Body of pancreas (tissue), 4 donors: ENCODE results near the gene CACNA1S. TPM values are rescaled to one million over a fixed set of nuclear protein-coding genes. Genes with fewer than 3 reads are reported as not detected.

Source experiments
- ATAC-seq: fragments of 150-250 bp; one replicate; pipeline ENCODE4 v1.9.1; 2016
- DNase-seq, 4 donors: peaks; one replicate each; pipeline ENCODE4 v3.0.0-alpha.2; 2019
- H3K27ac ChIP-seq, 4 donors: fragments of 200-600 bp; sonication (generic); 1 replicate in 3 of 4; 2 replicates in 1 of 4; pipeline versions ENCODE4 v1.5.1 to v1.6.1; 2016 to 2019; ENCODE audit warnings: mild to moderate bottlenecking in 1 of 4, mixed read lengths in 1 of 4, moderate library complexity in 1 of 4
- H3K27me3 ChIP-seq, 2 donors: fragments of 200-600 bp; sonication (generic); one replicate each; pipeline ENCODE4 v1.6.0; 2016; ENCODE audit warnings: mild to moderate bottlenecking in 1 of 2
- H3K36me3 ChIP-seq, 2 donors: fragments of 200-600 bp; sonication (generic); replicated peaks in 1 of 2; 2 replicates each; pipeline ENCODE4 v1.5.1; 2016; ENCODE audit warnings: low read depth in 2 of 2; ENCODE audit not compliant: insufficient read depth in 1 of 2
- H3K4me1 ChIP-seq: fragments of 200-600 bp; sonication (generic); one replicate; pipeline ENCODE4 v1.6.0; 2016
- H3K4me3 ChIP-seq, 2 donors: fragments of 200-600 bp; sonication (generic); 1 replicate in 1 of 2; 2 replicates in 1 of 2; pipeline ENCODE4 v1.5.1; 2016 to 2019
- H3K9me3 ChIP-seq, 3 donors: fragments of 200-600 bp; sonication (generic); 1 replicate in 2 of 3; 2 replicates in 1 of 3; pipeline ENCODE4 v1.5.1; 2016
- CTCF ChIP-seq, 7 experiments: fragments of 450-650 bp in 4 of 7; fragments of 200-600 bp in 3 of 7; sonication (generic) in 3 of 7; IDR thresholded peaks; one replicate each; pipeline ENCODE4 v1.5.1; 2016 to 2019; ENCODE audit warnings: antibody characterized with exemption in 7 of 7
- POLR2A ChIP-seq, 3 donors: fragments of 450-650 bp; IDR thresholded peaks; one replicate each; pipeline ENCODE4 v1.6.1; 2016; ENCODE audit warnings: antibody characterized with exemption in 3 of 3, mild to moderate bottlenecking in 2 of 3
- WGBS, 2 donors: methylation state at CpG; one replicate each; pipeline ENCODE4 v1.1.5; 2017; 5-methylcytosine and 5-hydroxymethylcytosine counted together
- intact Hi-C: fragments of 100-400 bp; cut with DNase I; formaldehyde crosslinking; loops from one replicate; pipeline ENCODE4 v1.15.1; 2023
- total RNA-seq, 2 donors: library from RNA; depleted of rRNA; stranded (reverse); fragments of >200 nt; gene quantifications; one replicate each; pipeline ENCODE4 v1.1.0, GENCODE V29; 2016

The CACNA1S gene
- total RNA-seq, 2 donors from 2014 or later: under 0.01 TPM; not detected in 1

- no peak overlapping the region for H3K27ac ChIP-seq
- H3K9me3 ChIP-seq: no peaks in the 10 kb centered on the region
- H3K27me3 ChIP-seq: no peaks in the 10 kb centered on the region
- H3K4me1 ChIP-seq: no peaks in the 10 kb centered on the region
- DNase-seq: no peak
- no peak overlapping the region for H3K4me3 ChIP-seq
- intact Hi-C loops: no loop called here
- WGBS, 2 donors: 91 to 94% methylated on average over 9 to 14 of the region's 14 CpGs
- TF ChIP-seq CTCF (IDR thresholded peaks at IDR 0.05) (no peak), POLR2A (IDR thresholded peaks at IDR 0.05) (no peak)
- no peaks in the 10 kb centered on the region for H3K36me3 ChIP-seq
- ATAC-seq: no peak
Measured at GRCh38 chr1:201004732-201005131, 107.5 kb downstream of the CACNA1S start.

- no peaks in the 10 kb centered on the region for H3K36me3 ChIP-seq
- WGBS, 2 donors: 96% methylated on average over 6 of the region's 6 CpGs
- intact Hi-C loops: no loop called here
- H3K4me1 ChIP-seq: no peaks in the 10 kb centered on the region
- no peaks in the 10 kb centered on the region for H3K27me3 ChIP-seq
- no peak for ATAC-seq
- no peak overlapping the region for H3K27ac ChIP-seq
- TF ChIP-seq CTCF (IDR thresholded peaks at IDR 0.05): no peak
- no peak for TF ChIP-seq POLR2A (IDR thresholded peaks at IDR 0.05)
- no peak for DNase-seq
- no peak overlapping the region for H3K4me3 ChIP-seq
- no peaks in the 10 kb centered on the region for H3K9me3 ChIP-seq
Measured at GRCh38 chr1:201004154-201004553, 108.1 kb downstream of the CACNA1S start.

GRCh38 chr1:201002510-201002909 lies 109.7 kb downstream of the CACNA1S start:
- Histone ChIP-seq H3K27me3 (no peaks in the 10 kb centered on the region), H3K27ac (peak overlapping the region in 1 of 4 donors; percentile 28), H3K36me3 (no peaks in the 10 kb centered on the region), H3K4me1 (no peaks in the 10 kb centered on the region), H3K4me3 (no peak overlapping the region), H3K9me3 (no peaks in the 10 kb centered on the region)
- ATAC-seq (peak; percentile 15), DNase-seq (no peak)
- intact Hi-C loops: no loop called here
- TF ChIP-seq POLR2A (IDR thresholded peaks at IDR 0.05) (no peak), CTCF (IDR thresholded peaks at IDR 0.05) (no peak)
- WGBS, 2 donors: 81 to 86% methylated on average over 1 of the region's 1 CpG

GRCh38 chr1:201001962-201002361 lies 110.3 kb downstream of the CACNA1S start:
- ATAC-seq (peak; percentile 98), DNase-seq (peak; percentile 78 to 91 (median 86))
- intact Hi-C loops: no loop called here
- Histone ChIP-seq H3K4me1 (no peaks in the 10 kb centered on the region), H3K27ac (peak overlapping the region in 2 of 4 donors; percentile 28 to 42), H3K4me3 (no peak overlapping the region), H3K27me3 (no peaks in the 10 kb centered on the region), H3K9me3 (no peaks in the 10 kb centered on the region), H3K36me3 (no peaks in the 10 kb centered on the region)
- 55 to 56% methylated on average over 8 to 9 of the region's 11 CpGs for WGBS, 2 donors
- TF ChIP-seq POLR2A (IDR thresholded peaks at IDR 0.05): no peak
- TF ChIP-seq CTCF (IDR thresholded peaks at IDR 0.05): no peak

DNA sequence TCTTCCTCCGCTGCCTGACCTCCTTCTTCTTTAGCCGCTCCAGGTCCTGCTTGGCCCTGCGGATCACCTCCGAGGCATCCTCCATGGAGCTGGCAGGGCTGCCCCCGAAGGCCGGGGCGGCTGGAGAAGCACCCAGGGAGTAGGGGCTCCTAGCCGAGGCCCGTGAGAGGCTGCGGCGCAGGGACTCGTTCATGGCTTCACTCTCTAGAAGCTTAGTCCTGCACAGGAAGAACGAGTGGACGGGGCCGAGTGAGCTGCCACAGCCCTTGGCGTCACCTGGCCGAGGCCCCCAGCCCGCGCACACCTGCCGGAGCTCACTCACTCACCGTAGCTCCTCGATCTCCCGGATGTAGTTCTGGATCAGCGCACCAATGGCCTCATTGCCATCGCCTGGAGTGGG lies 111.8 kb downstream of the CACNA1S start:
- no peak for DNase-seq
- WGBS, 2 donors: 96 to 97% methylated on average over 19 to 21 of the region's 25 CpGs
- Histone ChIP-seq H3K4me3 (no peak overlapping the region), H3K27ac (no peak overlapping the region), H3K9me3 (no peaks in the 10 kb centered on the region), H3K36me3 (no peaks in the 10 kb centered on the region), H3K4me1 (no peaks in the 10 kb centered on the region), H3K27me3 (no peaks in the 10 kb centered on the region)
- TF ChIP-seq CTCF (IDR thresholded peaks at IDR 0.05) (no peak), POLR2A (IDR thresholded peaks at IDR 0.05) (no peak)
- intact Hi-C loops: no loop called here
- ATAC-seq: no peak
